ENCODE measurements around the gene SIGLEC8.
A peak's percentile ranks its signal among the peaks of the same experiment; 100 is the strongest.

SIGLEC8 gene

GRCh38 chr19:51434456-51434855 lies 23.8 kb downstream of the SIGLEC8 start:
- H3K4me3 ChIP-seq (ENCODE audit: control insufficient read depth, low read depth, low read length), result no peak overlapping the region
- TF ChIP-seq CTCF (IDR thresholded peaks at IDR 0.05; ENCODE audit: control insufficient read depth, insufficient read depth, low read depth, low read length, missing control alignments), result no peak
- no peak for DNase-seq (ENCODE audit: low read depth)

GRCh38 chr19:51433043-51433442 lies 25.2 kb downstream of the SIGLEC8 start:
- no peak for TF ChIP-seq CTCF (IDR thresholded peaks at IDR 0.05; ENCODE audit: control insufficient read depth, insufficient read depth, low read depth, low read length, missing control alignments)
- no peak overlapping the region for H3K4me3 ChIP-seq (ENCODE audit: control insufficient read depth, low read depth, low read length)
- DNase-seq (ENCODE audit: low read depth), result no peak

GRCh38 chr19:51431124-51431523 lies 27.1 kb downstream of the SIGLEC8 start:
- H3K4me3 ChIP-seq (ENCODE audit: control insufficient read depth, low read depth, low read length), result no peak overlapping the region
- no peak for DNase-seq (ENCODE audit: low read depth)
- no peak for TF ChIP-seq CTCF (IDR thresholded peaks at IDR 0.05; ENCODE audit: control insufficient read depth, insufficient read depth, low read depth, low read length, missing control alignments)

DNA sequence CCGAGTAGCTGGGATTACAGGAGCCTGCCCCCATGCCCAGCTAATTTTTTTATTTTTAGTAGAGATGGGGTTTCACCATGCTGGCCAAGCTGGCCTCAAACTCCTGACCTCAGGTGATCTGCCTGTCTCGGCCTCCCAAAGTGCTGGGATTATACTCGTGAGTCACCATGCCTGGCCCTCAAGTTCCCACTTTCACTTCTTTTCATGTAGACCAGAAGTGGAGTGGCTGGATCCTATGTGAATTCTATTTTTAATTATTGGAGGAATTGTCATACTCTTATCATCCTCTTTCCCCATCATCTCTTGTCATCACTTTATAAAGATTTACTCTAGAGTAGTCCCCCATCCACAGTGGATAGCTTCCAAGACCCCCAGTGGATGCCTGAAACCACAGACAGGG lies 28.0 kb downstream of the SIGLEC8 start:
- no peak for TF ChIP-seq CTCF (IDR thresholded peaks at IDR 0.05; ENCODE audit: control insufficient read depth, insufficient read depth, low read depth, low read length, missing control alignments)
- H3K4me3 ChIP-seq (ENCODE audit: control insufficient read depth, low read depth, low read length), result no peak overlapping the region
- no peak for DNase-seq (ENCODE audit: low read depth)

- no peak for DNase-seq (ENCODE audit: low read depth)
- TF ChIP-seq CTCF (IDR thresholded peaks at IDR 0.05; ENCODE audit: control insufficient read depth, insufficient read depth, low read depth, low read length, missing control alignments), result no peak
- H3K4me3 ChIP-seq (ENCODE audit: control insufficient read depth, low read depth, low read length), result no peak overlapping the region
Measured at GRCh38 chr19:51427201-51427600, 31.1 kb downstream of the SIGLEC8 start.

- TF ChIP-seq CTCF (IDR thresholded peaks at IDR 0.05; ENCODE audit: control insufficient read depth, insufficient read depth, low read depth, low read length, missing control alignments), result peak; percentile 99
- H3K4me3 ChIP-seq (ENCODE audit: control insufficient read depth, low read depth, low read length), result no peak overlapping the region
- DNase-seq (ENCODE audit: low read depth), result no peak
Measured at GRCh38 chr19:51422053-51422448, 36.2 kb downstream of the SIGLEC8 start.

All from AG09309 (cell line).